Endodermal cell (in vitro differentiated cells): ENCODE results near the gene KDSR. TPM values are rescaled to one million over a fixed set of nuclear protein-coding genes. Genes with fewer than 3 reads are reported as not detected.

Experiments used
- DNase-seq: peaks from one replicate; pipeline ENCODE4 v3.0.0-alpha.2; 2017
- H3K27ac ChIP-seq: 2 replicates; pipeline ENCODE4 v1.5.1; 2013; ENCODE audit warnings: mild to moderate bottlenecking, low read depth, low read length, moderate library complexity
- H3K27me3 ChIP-seq: 2 replicates; pipeline ENCODE4 v1.6.1; 2013; ENCODE audit warnings: mild to moderate bottlenecking, low read length, moderate library complexity; ENCODE audit not compliant: insufficient read depth, control insufficient read depth, poor library complexity, severe bottlenecking
- H3K36me3 ChIP-seq: 2 replicates; pipeline ENCODE4 v1.7.0; 2013; ENCODE audit warnings: mild to moderate bottlenecking, low read length, moderate library complexity; ENCODE audit not compliant: control insufficient read depth, insufficient read depth
- H3K4me1 ChIP-seq: one replicate; pipeline ENCODE4 v1.7.0; 2013; ENCODE audit warnings: low read length; ENCODE audit not compliant: control insufficient read depth, insufficient read depth
- H3K4me3 ChIP-seq: 2 replicates; pipeline ENCODE4 v1.5.1; 2013; ENCODE audit warnings: mild to moderate bottlenecking, low read length, moderate library complexity
- H3K9ac ChIP-seq: 2 replicates; pipeline ENCODE4 v1.6.1; 2013; ENCODE audit warnings: mild to moderate bottlenecking, low read length, moderate library complexity; ENCODE audit not compliant: poor library complexity, severe bottlenecking; ENCODE audit errors: extremely low read depth
- H3K9me3 ChIP-seq: 2 replicates; pipeline ENCODE4 v1.6.1; 2013; ENCODE audit warnings: mild to moderate bottlenecking, low read length, moderate library complexity; ENCODE audit not compliant: control insufficient read depth
- H3K27ac Mint-ChIP-seq: 2 replicates; pipeline ENCODE4 v1.8.0; 2020; ENCODE audit warnings: mixed read lengths
- H3K27me3 Mint-ChIP-seq: 2 replicates; pipeline ENCODE4 v1.8.0; 2021; ENCODE audit warnings: mild to moderate bottlenecking, mixed read lengths; ENCODE audit not compliant: insufficient read depth
- H3K36me3 Mint-ChIP-seq: 2 replicates; pipeline ENCODE4 v1.8.0; 2020; ENCODE audit warnings: low read depth, mixed read lengths
- H3K4me1 Mint-ChIP-seq: 2 replicates; pipeline ENCODE4 v1.8.0; 2020; ENCODE audit warnings: mixed read lengths
- H3K4me3 Mint-ChIP-seq: 2 replicates; pipeline ENCODE4 v1.8.0; 2020; ENCODE audit warnings: mild to moderate bottlenecking, moderate library complexity, mixed read lengths
- H3K9me3 Mint-ChIP-seq: 2 replicates; pipeline ENCODE4 v1.8.0; 2020; ENCODE audit warnings: mild to moderate bottlenecking, mixed read lengths
- WGBS, 2 experiments: methylation state at CpG; one replicate each; pipeline versions ENCODE4 v1.1.5 to v1.1.7; 2013; ENCODE audit warnings: missing lambda C conversion rate in 2 of 2, mixed read lengths in 1 of 2; ENCODE audit not compliant: insufficient coverage in 1 of 2, insufficient read length in 1 of 2; 5-methylcytosine and 5-hydroxymethylcytosine counted together
- total RNA-seq, 2 donors: library from RNA; stranded (reverse); fragmentation: NEBNext Ultra II Directional in 1 of 2; extraction: Animal tissue kit (Norgen Biotek cat#: 25700) in 1 of 2; gene quantifications; 2 replicates in 1 of 2; 3 replicates in 1 of 2; pipeline ENCODE4 v1.2.1, GENCODE V29; 2021
- TF ChIP-seq, protein P1 (sequence below): fragments of 200-600 bp; sonication (generic); conservative IDR thresholded peaks from 2 replicates; pipeline ENCODE4 v1.5.0; 2021; ENCODE audit warnings: antibody characterized with exemption, mild to moderate bottlenecking

Gene KDSR
- total RNA-seq, 2 donors from 2014 or later = 39.3 to 51.0 TPM

DNA sequence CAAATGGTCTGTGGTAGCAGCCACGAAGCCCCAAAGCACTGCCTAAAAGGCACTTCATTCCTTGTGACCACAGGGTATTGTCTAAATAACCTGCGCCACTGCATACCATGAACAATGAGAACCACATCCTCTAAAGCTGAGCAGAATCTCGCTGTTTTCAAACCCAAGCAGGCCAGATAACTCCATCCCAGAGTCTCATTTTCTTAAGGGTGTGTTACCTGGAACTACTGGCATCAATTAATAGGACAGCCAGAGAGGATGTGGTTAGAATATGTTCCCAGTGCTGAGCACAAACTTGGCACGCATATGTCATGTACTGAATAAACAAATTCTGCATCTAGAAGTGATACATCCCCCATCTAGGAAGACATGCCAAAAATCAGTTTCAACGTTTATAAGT, 42.3 kb upstream of the KDSR start:
- Mint-ChIP-seq H3K4me3 (no peak overlapping the region), H3K36me3 (peaks cover 58% of the 10 kb centered on the region), H3K9me3 (no peaks in the 10 kb centered on the region), H3K4me1 (no peaks in the 10 kb centered on the region), H3K27me3 (no peaks in the 10 kb centered on the region), H3K27ac (no peak overlapping the region)
- Histone ChIP-seq H3K9ac (no peak overlapping the region), H3K4me1 (no peaks in the 10 kb centered on the region), H3K36me3 (peaks cover 77% of the 10 kb centered on the region), H3K9me3 (no peaks in the 10 kb centered on the region), H3K27ac (no peak overlapping the region), H3K27me3 (no peaks in the 10 kb centered on the region), H3K4me3 (no peak overlapping the region)
- TF ChIP-seq, protein P1, sequence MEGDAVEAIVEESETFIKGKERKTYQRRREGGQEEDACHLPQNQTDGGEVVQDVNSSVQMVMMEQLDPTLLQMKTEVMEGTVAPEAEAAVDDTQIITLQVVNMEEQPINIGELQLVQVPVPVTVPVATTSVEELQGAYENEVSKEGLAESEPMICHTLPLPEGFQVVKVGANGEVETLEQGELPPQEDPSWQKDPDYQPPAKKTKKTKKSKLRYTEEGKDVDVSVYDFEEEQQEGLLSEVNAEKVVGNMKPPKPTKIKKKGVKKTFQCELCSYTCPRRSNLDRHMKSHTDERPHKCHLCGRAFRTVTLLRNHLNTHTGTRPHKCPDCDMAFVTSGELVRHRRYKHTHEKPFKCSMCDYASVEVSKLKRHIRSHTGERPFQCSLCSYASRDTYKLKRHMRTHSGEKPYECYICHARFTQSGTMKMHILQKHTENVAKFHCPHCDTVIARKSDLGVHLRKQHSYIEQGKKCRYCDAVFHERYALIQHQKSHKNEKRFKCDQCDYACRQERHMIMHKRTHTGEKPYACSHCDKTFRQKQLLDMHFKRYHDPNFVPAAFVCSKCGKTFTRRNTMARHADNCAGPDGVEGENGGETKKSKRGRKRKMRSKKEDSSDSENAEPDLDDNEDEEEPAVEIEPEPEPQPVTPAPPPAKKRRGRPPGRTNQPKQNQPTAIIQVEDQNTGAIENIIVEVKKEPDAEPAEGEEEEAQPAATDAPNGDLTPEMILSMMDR = no peak
- 95 to 100% methylated on average over 2 to 5 of the region's 5 CpGs for WGBS, 2 experiments
- no peak for DNase-seq

DNA sequence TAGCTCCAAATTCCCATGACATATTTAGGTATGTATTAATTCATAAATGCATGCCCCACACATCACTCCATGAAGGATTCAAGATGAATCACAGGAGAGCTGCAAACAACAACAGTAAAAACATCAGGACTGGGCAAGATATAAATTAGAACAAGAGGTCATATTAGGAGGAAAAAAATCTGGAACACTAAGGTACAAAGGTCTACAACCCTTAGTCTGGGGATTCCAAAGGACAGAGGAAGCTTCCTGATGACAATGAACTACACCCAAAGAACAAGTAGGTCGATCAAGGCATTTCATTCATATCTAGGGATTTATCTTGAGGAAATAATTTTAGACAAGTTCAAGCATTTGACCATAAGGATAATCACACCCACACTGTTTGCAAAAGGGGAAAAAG, 40.7 kb upstream of the KDSR start:
- Mint-ChIP-seq H3K27me3 (no peaks in the 10 kb centered on the region), H3K4me1 (no peaks in the 10 kb centered on the region), H3K4me3 (no peak overlapping the region), H3K27ac (no peak overlapping the region), H3K36me3 (peaks cover 60% of the 10 kb centered on the region), H3K9me3 (no peaks in the 10 kb centered on the region)
- WGBS, 2 experiments = 92% methylated on average over 1 of the region's 1 CpG; no CpG with 5 or more reads in 1 of the 2 experiments
- no peak overlapping the region for H3K9ac ChIP-seq
- H3K27ac ChIP-seq = no peak overlapping the region
- H3K4me1 ChIP-seq = no peaks in the 10 kb centered on the region
- no peak for DNase-seq
- no peak overlapping the region for H3K4me3 ChIP-seq
- peaks cover 89% of the 10 kb centered on the region for H3K36me3 ChIP-seq
- TF ChIP-seq, protein P1 = no peak
- H3K9me3 ChIP-seq = no peaks in the 10 kb centered on the region
- no peaks in the 10 kb centered on the region for H3K27me3 ChIP-seq

DNA sequence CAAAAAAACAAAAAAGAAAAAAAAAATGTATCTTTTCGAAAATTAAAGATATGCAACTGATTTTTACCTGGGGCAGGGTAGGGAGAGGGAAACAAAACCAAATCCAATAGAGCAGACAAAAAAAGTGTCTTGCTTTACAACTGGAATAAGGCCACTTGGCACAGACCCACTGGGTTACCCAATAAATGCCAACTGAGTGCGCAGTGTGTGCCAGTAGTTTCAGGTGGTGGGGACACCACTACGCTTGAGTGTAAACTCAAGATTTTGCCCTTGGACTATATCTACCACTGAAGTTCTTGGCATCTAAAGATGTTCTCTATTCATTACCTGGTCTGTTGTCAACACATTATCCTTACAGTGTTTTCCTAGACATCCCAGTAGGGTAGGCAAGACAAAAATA, 39.0 kb upstream of the KDSR start:
- Histone ChIP-seq H3K9me3 (no peaks in the 10 kb centered on the region), H3K4me1 (no peaks in the 10 kb centered on the region), H3K27me3 (no peaks in the 10 kb centered on the region), H3K27ac (no peak overlapping the region), H3K36me3 (peaks cover 93% of the 10 kb centered on the region), H3K9ac (no peak overlapping the region), H3K4me3 (no peak overlapping the region)
- no peak overlapping the region for H3K4me3 Mint-ChIP-seq
- DNase-seq = no peak
- WGBS, 2 experiments = 92 to 97% methylated on average over 3 of the region's 3 CpGs
- no peaks in the 10 kb centered on the region for H3K4me1 Mint-ChIP-seq
- H3K36me3 Mint-ChIP-seq = peaks cover 67% of the 10 kb centered on the region
- no peaks in the 10 kb centered on the region for H3K9me3 Mint-ChIP-seq
- TF ChIP-seq, protein P1 = no peak
- no peak overlapping the region for H3K27ac Mint-ChIP-seq
- H3K27me3 Mint-ChIP-seq = no peaks in the 10 kb centered on the region
